Neural cell (in vitro differentiated cells): Measurements from ENCODE around the gene ERRFI1. TPM values are rescaled to one million over a fixed set of nuclear protein-coding genes. Genes with fewer than 3 reads are reported as not detected.

ENCODE experiments used
- H2AFZ ChIP-seq: fragments of 200-600, 300-800 bp; sonication (generic), shearing (Covaris generic); 2 replicates; pipeline ENCODE4 v1.6.0; 2014; ENCODE audit warnings: low read depth, mild to moderate bottlenecking, antibody characterized with exemption, low read length, moderate library complexity
- H3F3A ChIP-seq: fragments of 200-600 bp; shearing (Covaris generic); 2 replicates; pipeline ENCODE4 v1.6.1; 2016; ENCODE audit warnings: mild to moderate bottlenecking, moderate library complexity, mixed read lengths, antibody characterized with exemption, low read length; ENCODE audit not compliant: insufficient read depth, poor library complexity, severe bottlenecking
- H3K27ac ChIP-seq: fragments of 200-600, 300-800 bp; sonication (generic), shearing (Covaris generic); 2 replicates; pipeline ENCODE4 v1.5.1; 2014; ENCODE audit warnings: mild to moderate bottlenecking, low read length, moderate library complexity
- H3K27me3 ChIP-seq: fragments of 300-800, 200-600 bp; sonication (generic), shearing (Covaris generic); 2 replicates; pipeline ENCODE4 v1.6.0; 2014; ENCODE audit warnings: mild to moderate bottlenecking, low read depth, low read length, moderate library complexity; ENCODE audit not compliant: insufficient read depth
- H3K36me3 ChIP-seq: fragments of 300-800, 200-600 bp; sonication (generic), shearing (Covaris generic); 2 replicates; pipeline ENCODE4 v1.5.1; 2014; ENCODE audit warnings: mild to moderate bottlenecking, antibody characterized with exemption, low read length, moderate library complexity; ENCODE audit not compliant: insufficient read depth
- H3K4me2 ChIP-seq: fragments of 300-800, 200-600 bp; sonication (generic), shearing (Covaris generic); 2 replicates; pipeline ENCODE4 v1.6.0; 2014; ENCODE audit warnings: mild to moderate bottlenecking, low read length
- H3K4me3 ChIP-seq: fragments of 300-800, 200-600 bp; sonication (generic), shearing (Covaris generic); 2 replicates; pipeline ENCODE4 v1.5.1; 2014; ENCODE audit warnings: mild to moderate bottlenecking, low read length, moderate library complexity
- H3K79me2 ChIP-seq: fragments of 200-600 bp; shearing (Covaris generic); replicated peaks from 2 replicates; pipeline ENCODE4 v1.6.0; 2014; ENCODE audit warnings: mild to moderate bottlenecking, low read length, moderate library complexity; ENCODE audit not compliant: insufficient read depth
- H3K9ac ChIP-seq: fragments of 300-800, 200-600 bp; sonication (generic), shearing (Covaris generic); 2 replicates; pipeline ENCODE4 v1.6.1; 2016; ENCODE audit warnings: mild to moderate bottlenecking, low read length, mixed read lengths
- H3K9me2 ChIP-seq: fragments of 200-600 bp; shearing (Covaris generic); 2 replicates; pipeline ENCODE4 v1.6.1; 2016; ENCODE audit warnings: mild to moderate bottlenecking, low read length, mixed read lengths; ENCODE audit not compliant: insufficient read depth
- H3K9me3 ChIP-seq: fragments of 200-600, 300-800 bp; sonication (generic), shearing (Covaris generic); 2 replicates; pipeline ENCODE4 v1.6.1; 2016; ENCODE audit warnings: mild to moderate bottlenecking, mixed run types, low read length, moderate library complexity, mixed read lengths
- H4K20me1 ChIP-seq: fragments of 200-600 bp; shearing (Covaris generic); 2 replicates; pipeline ENCODE4 v1.6.1; 2016; ENCODE audit warnings: mild to moderate bottlenecking, mixed run types; ENCODE audit not compliant: insufficient read depth
- CTCF ChIP-seq: fragments of 450-650 bp; IDR thresholded peaks from 2 replicates; pipeline ENCODE4 v1.5.1; 2014; ENCODE audit warnings: antibody characterized with exemption, mild to moderate bottlenecking, moderate library complexity; ENCODE audit not compliant: poor library complexity, severe bottlenecking
- EP300 ChIP-seq: fragments of 450-650 bp; conservative IDR thresholded peaks from 2 replicates; pipeline ENCODE4 v1.6.1; 2014; ENCODE audit warnings: antibody characterized with exemption, mild to moderate bottlenecking, moderate library complexity; ENCODE audit not compliant: poor library complexity, severe bottlenecking
- EZH2 ChIP-seq: fragments of 200-600, 300-800 bp; shearing (Covaris generic), sonication (generic); IDR thresholded peaks from 2 replicates; pipeline ENCODE4 v1.6.1; 2014; ENCODE audit warnings: antibody characterized with exemption, low read length, borderline replicate concordance, mild to moderate bottlenecking; ENCODE audit not compliant: insufficient read depth, poor library complexity, severe bottlenecking
- MXI1 ChIP-seq: fragments of 450-650 bp; conservative IDR thresholded peaks from 2 replicates; pipeline ENCODE4 v1.6.1; 2014; ENCODE audit warnings: antibody characterized with exemption, mild to moderate bottlenecking; ENCODE audit not compliant: poor library complexity, severe bottlenecking
- POLR2AphosphoS5 ChIP-seq: IDR thresholded peaks from 2 replicates; pipeline ENCODE4 v1.6.1; 2012
- RAD21 ChIP-seq: fragments of 450-650 bp; conservative IDR thresholded peaks from 2 replicates; pipeline ENCODE4 v1.6.1; 2014; ENCODE audit warnings: antibody characterized with exemption, mild to moderate bottlenecking, moderate library complexity
- REST ChIP-seq: IDR thresholded peaks from 2 replicates; pipeline ENCODE4 v1.6.1; 2012; ENCODE audit warnings: borderline replicate concordance
- SMC3 ChIP-seq: fragments of 450-650 bp; conservative IDR thresholded peaks from 2 replicates; pipeline ENCODE4 v1.6.1; 2014; ENCODE audit warnings: antibody characterized with exemption, mild to moderate bottlenecking, moderate library complexity; ENCODE audit not compliant: poor library complexity
- TAF1 ChIP-seq: IDR thresholded peaks from 2 replicates; pipeline ENCODE4 v1.6.1; 2012; ENCODE audit warnings: low read depth
- polyA plus RNA-seq: library from polyadenylated mRNA; depleted of rRNA; stranded (reverse); fragments of >200 nt; gene quantifications from 2 replicates; pipeline ENCODE4 v1.2.3, GENCODE V29; 2014

Gene ERRFI1
- polyA plus RNA-seq, 1 donor from 2014 or later, result 72.9 TPM

GRCh38 chr1:8019229-8019620 is 6.9 kb downstream of the ERRFI1 start:
- Histone ChIP-seq H3K9me3 (no peaks in the 10 kb centered on the region), H3K27me3 (no peaks in the 10 kb centered on the region), H3K27ac (no peak overlapping the region), H4K20me1 (no peaks in the 10 kb centered on the region), H3K9me2 (no peaks in the 10 kb centered on the region), H3K36me3 (no peaks in the 10 kb centered on the region), H3K4me2 (no peak overlapping the region), H3K4me3 (no peak overlapping the region), H2AFZ (no peak overlapping the region), H3K79me2 (peaks cover 71% of the 10 kb centered on the region), H3K9ac (no peak overlapping the region), H3F3A (peaks cover 3% of the 10 kb centered on the region)
- TF ChIP-seq TAF1 (no peak), REST (no peak), SMC3 (no peak), MXI1 (no peak), EZH2 (no peak), CTCF (no peak), RAD21 (no peak), POLR2AphosphoS5 (no peak), EP300 (no peak)

- Histone ChIP-seq H3K4me2 (no peak overlapping the region), H4K20me1 (no peaks in the 10 kb centered on the region), H3K36me3 (no peaks in the 10 kb centered on the region), H3K79me2 (peaks cover 65% of the 10 kb centered on the region), H3K27ac (no peak overlapping the region), H3K9ac (no peak overlapping the region), H3K4me3 (no peak overlapping the region), H2AFZ (no peak overlapping the region), H3K9me2 (no peaks in the 10 kb centered on the region), H3K9me3 (no peaks in the 10 kb centered on the region), H3K27me3 (no peaks in the 10 kb centered on the region), H3F3A (peaks cover 3% of the 10 kb centered on the region)
- TF ChIP-seq CTCF (no peak), RAD21 (no peak), TAF1 (no peak), MXI1 (no peak), POLR2AphosphoS5 (no peak), REST (no peak), EZH2 (no peak), SMC3 (no peak), EP300 (no peak)
These were observed 7.4 kb downstream of the ERRFI1 start for GRCh38 chr1:8018492-8019228.
